H1 (cell line): ENCODE results near the gene METTL21C. TPM values are rescaled to one million over a fixed set of nuclear protein-coding genes. Genes with fewer than 3 reads are reported as not detected.

Experiments used
- CTCF ChIA-PET: fragments of 300-600 bp; sonication (Branson Sonifier 250); formaldehyde crosslinking; loops from one replicate; lab custom pipeline; 2021; ENCODE audit not compliant: partially characterized antibody; lab: Charles Lee
- POLR2A ChIA-PET: fragments of 300-600 bp; sonication (Branson Sonifier 250); formaldehyde crosslinking; loops from one replicate; lab custom pipeline; 2021; ENCODE audit warnings: inconsistent platforms; ENCODE audit not compliant: partially characterized antibody; lab: Charles Lee
- DNase-seq, 2 experiments: peaks; one replicate each; pipeline versions ENCODE4 v3.0.0 to v3.0.0-alpha.2; 2010 to 2022; ENCODE audit warnings: low spot score in 2 of 2, low read depth in 1 of 2, mixed read lengths in 1 of 2
- FAIRE-seq: peaks from 2 replicates; lab custom pipeline; 2011; peaks lifted over from hg19 to GRCh38; lab: Jason Lieb, UNC
- H2AFZ ChIP-seq: 2 replicates; pipeline ENCODE4 v1.8.1; 2012; ENCODE audit warnings: low read length, inconsistent platforms
- H2AK5ac ChIP-seq: 2 replicates; pipeline ENCODE4 v1.6.1; 2013; ENCODE audit warnings: low read depth, low read length
- H2BK120ac ChIP-seq: replicated peaks from 2 replicates; pipeline ENCODE3; 2013; ENCODE audit warnings: low read depth, low read length, inconsistent platforms
- H2BK12ac ChIP-seq: 2 replicates; pipeline ENCODE4 v1.6.1; 2013; ENCODE audit warnings: low read depth, low read length
- H2BK15ac ChIP-seq: 2 replicates; pipeline ENCODE4 v1.6.1; 2013; ENCODE audit warnings: low read length
- H2BK20ac ChIP-seq: 2 replicates; pipeline ENCODE4 v1.6.1; 2013; ENCODE audit warnings: low read length
- H2BK5ac ChIP-seq: 2 replicates; pipeline ENCODE4 v1.6.1; 2013; ENCODE audit warnings: low read depth, low read length
- H3K14ac ChIP-seq: 2 replicates; pipeline ENCODE4 v1.6.1; 2013; ENCODE audit warnings: inconsistent platforms; ENCODE audit not compliant: insufficient read length
- H3K18ac ChIP-seq: 2 replicates; pipeline ENCODE4 v1.6.1; 2013; ENCODE audit warnings: low read length; ENCODE audit errors: extremely low read depth
- H3K23ac ChIP-seq: 2 replicates; pipeline ENCODE4 v1.6.1; 2013; ENCODE audit warnings: inconsistent platforms; ENCODE audit not compliant: insufficient read length
- H3K23me2 ChIP-seq: 2 replicates; pipeline ENCODE4 v1.6.1; 2013; ENCODE audit warnings: low read depth, low read length
- H3K27ac ChIP-seq: 2 replicates; pipeline ENCODE4 v1.6.1; 2011; ENCODE audit warnings: low read depth, low read length, inconsistent platforms
- H3K27me3 ChIP-seq, 4 experiments: replicated peaks in 1 of 4; 1 replicate in 1 of 4; 2 replicates in 3 of 4; pipeline versions ENCODE4 v1.6.1 to v1.8.1; 2011 to 2013; ENCODE audit warnings: low read length in 3 of 4, mild to moderate bottlenecking in 3 of 4, inconsistent platforms in 2 of 4, mixed read lengths in 2 of 4, moderate library complexity in 1 of 4; ENCODE audit not compliant: control insufficient read depth in 3 of 4, insufficient read depth in 3 of 4; ENCODE audit errors: extremely low read depth in 1 of 4
- H3K36me3 ChIP-seq, 4 experiments: 2 replicates each; pipeline versions ENCODE4 v1.6.1 to v1.8.1; 2011 to 2013; ENCODE audit warnings: mild to moderate bottlenecking in 4 of 4, low read length in 3 of 4, moderate library complexity in 2 of 4, control low read depth in 1 of 4, inconsistent platforms in 1 of 4; ENCODE audit not compliant: insufficient read depth in 4 of 4, control insufficient read depth in 2 of 4
- H3K4ac ChIP-seq: replicated peaks from 2 replicates; pipeline ENCODE3; 2013; ENCODE audit warnings: low read length, low read depth, mixed read lengths, inconsistent platforms; ENCODE audit not compliant: insufficient read length
- H3K4me1 ChIP-seq, 4 experiments: replicated peaks in 1 of 4; 1 replicate in 1 of 4; 2 replicates in 3 of 4; pipeline versions ENCODE4 v1.6.1 to v1.8.1; 2011 to 2013; ENCODE audit warnings: low read length in 3 of 4, inconsistent platforms in 2 of 4, mixed read lengths in 1 of 4; ENCODE audit not compliant: insufficient read depth in 4 of 4, control insufficient read depth in 3 of 4
- H3K4me2 ChIP-seq, 2 experiments: 2 replicates each; pipeline versions ENCODE4 v1.6.1 to v1.8.1; 2011 to 2013; ENCODE audit warnings: low read depth in 2 of 2, low read length in 2 of 2, control low read depth in 1 of 2, inconsistent platforms in 1 of 2, mild to moderate bottlenecking in 1 of 2; ENCODE audit not compliant: insufficient read depth in 1 of 2
- H3K4me3 ChIP-seq, 4 experiments: fragments of 200-600, 300-600 bp in 1 of 4; sonication (generic), shearing (Covaris generic), sonication (Bioruptor Twin) in 1 of 4; 2 replicates each; pipeline versions ENCODE4 v1.5.1 to v1.8.1; 2011 to 2016; ENCODE audit warnings: low read length in 4 of 4, low read depth in 3 of 4, control low read depth in 2 of 4, inconsistent platforms in 2 of 4, mild to moderate bottlenecking in 2 of 4, mixed read lengths in 1 of 4, moderate library complexity in 1 of 4; ENCODE audit not compliant: insufficient read depth in 2 of 4; ENCODE audit errors: extremely low read depth in 1 of 4
- H3K56ac ChIP-seq: replicated peaks from 2 replicates; pipeline ENCODE3; 2013; ENCODE audit warnings: low read depth, mild to moderate bottlenecking, mixed read lengths, low read length, inconsistent platforms; ENCODE audit not compliant: insufficient read length
- H3K79me1 ChIP-seq: 2 replicates; pipeline ENCODE4 v1.6.1; 2013; ENCODE audit warnings: low read depth, low read length, control low read depth
- H3K79me2 ChIP-seq, 2 experiments: 2 replicates each; pipeline versions ENCODE4 v1.6.1 to v1.8.1; 2012 to 2013; ENCODE audit warnings: low read length in 2 of 2, mild to moderate bottlenecking in 2 of 2, inconsistent platforms in 1 of 2; ENCODE audit not compliant: insufficient read depth in 2 of 2, control insufficient read depth in 1 of 2
- H3K9ac ChIP-seq, 4 experiments: replicated peaks in 1 of 4; 1 replicate in 1 of 4; 2 replicates in 3 of 4; pipeline versions ENCODE4 v1.6.1 to v1.8.1; 2011 to 2013; ENCODE audit warnings: low read depth in 3 of 4, low read length in 3 of 4, control low read depth in 2 of 4, mild to moderate bottlenecking in 2 of 4, moderate library complexity in 2 of 4, inconsistent platforms in 1 of 4; ENCODE audit errors: extremely low read depth in 1 of 4
- H3K9me3 ChIP-seq, 2 experiments: 2 replicates each; pipeline versions ENCODE4 v1.6.1 to v1.8.1; 2012 to 2013; ENCODE audit warnings: mild to moderate bottlenecking in 2 of 2, moderate library complexity in 2 of 2, control low read depth in 1 of 2, inconsistent platforms in 1 of 2, low read depth in 1 of 2, low read length in 1 of 2, mixed read lengths in 1 of 2; ENCODE audit not compliant: insufficient read depth in 2 of 2
- H4K20me1 ChIP-seq, 2 experiments: replicated peaks in 1 of 2; 2 replicates each; pipeline versions ENCODE3 to v1.8.1; 2011 to 2013; ENCODE audit warnings: inconsistent platforms in 2 of 2, low read length in 2 of 2, mild to moderate bottlenecking in 1 of 2; ENCODE audit not compliant: insufficient read depth in 2 of 2, control insufficient read depth in 1 of 2
- H4K5ac ChIP-seq: 2 replicates; pipeline ENCODE4 v1.6.1; 2013; ENCODE audit warnings: low read length, low read depth, mixed read lengths, inconsistent platforms; ENCODE audit not compliant: insufficient read length
- H4K8ac ChIP-seq: 2 replicates; pipeline ENCODE4 v1.8.0; 2013; ENCODE audit warnings: mild to moderate bottlenecking, moderate library complexity, low read length, inconsistent platforms; ENCODE audit not compliant: insufficient read depth; ENCODE audit errors: extremely low read depth
- H4K91ac ChIP-seq: replicated peaks from 2 replicates; pipeline ENCODE3; 2013; ENCODE audit warnings: low read length, mixed read lengths, inconsistent platforms; ENCODE audit not compliant: insufficient read length
- SRF ChIP-seq: IDR thresholded peaks from 2 replicates; pipeline ENCODE4 v1.6.1; 2011; ENCODE audit warnings: mild to moderate bottlenecking, low read depth, low read length, moderate library complexity
- YY1 ChIP-seq: IDR thresholded peaks from 2 replicates; pipeline ENCODE4 v1.6.1; 2011; ENCODE audit warnings: low read depth, mild to moderate bottlenecking, low read length
- polyA plus RNA-seq, 7 experiments: library from polyadenylated mRNA; depleted of rRNA in 3 of 7; stranded (reverse) in 5 of 7; unstranded in 2 of 7; fragments of >200 nt in 5 of 7; fragments of 200-250 nt in 2 of 7; gene quantifications; 1 replicate in 5 of 7; 2 replicates in 1 of 7; 4 replicates in 1 of 7; pipeline versions ENCODE4 v1.2.1 to v1.2.3, GENCODE V29; 2011 to 2013; ENCODE audit warnings: missing spikeins in 2 of 7, mixed read lengths in 2 of 7
- total RNA-seq: library from RNA; stranded (reverse); fragmentation: NEBNext Ultra II Directional; extraction: Animal tissue kit (Norgen Biotek cat#: 25700); gene quantifications from 2 replicates; pipeline ENCODE4 v1.2.1, GENCODE V29; 2021

The METTL21C gene
- total and polyA plus RNA-seq, 2 of the 8 experiments (the other 6 are each of a cell fraction or from before 2014, with no cell fraction given) = not detected

- H3K4ac ChIP-seq = no peak overlapping the region
- no peaks in the 10 kb centered on the region for H3K36me3 ChIP-seq
- no peak overlapping the region for H3K18ac ChIP-seq
- no peak overlapping the region for H3K23ac ChIP-seq
- H3K4me2 ChIP-seq = no peak overlapping the region
- H3K9ac ChIP-seq = no peak overlapping the region
- no peaks in the 10 kb centered on the region for H3K79me2 ChIP-seq
- FAIRE-seq (no peak), DNase-seq (no peak)
- no peak overlapping the region for H3K27ac ChIP-seq
- CTCF ChIA-PET = no interaction called here
- H3K14ac ChIP-seq = no peak overlapping the region
- H2BK12ac ChIP-seq = no peak overlapping the region
- no peak overlapping the region for H4K91ac ChIP-seq
- no peak overlapping the region for H2BK5ac ChIP-seq
- H2BK20ac ChIP-seq = no peak overlapping the region
- H2BK120ac ChIP-seq = no peak overlapping the region
- H3K9me3 ChIP-seq = no peaks in the 10 kb centered on the region; a peak in 1 of 4 replicates
- peak; percentile 25; the same call in 1 of the 2 replicates for TF ChIP-seq YY1
- TF ChIP-seq SRF = no peak
- H4K5ac ChIP-seq = no peak overlapping the region
- H3K4me1 ChIP-seq = no peaks in the 10 kb centered on the region
- H2BK15ac ChIP-seq = no peak overlapping the region
- H2AK5ac ChIP-seq = no peak overlapping the region
- no peak overlapping the region for H3K4me3 ChIP-seq
- POLR2A ChIA-PET = no interaction called here
- H3K56ac ChIP-seq = no peak overlapping the region
- H4K20me1 ChIP-seq = no peaks in the 10 kb centered on the region
- no peak overlapping the region for H2AFZ ChIP-seq
- H3K27me3 ChIP-seq = no peaks in the 10 kb centered on the region
- no peak overlapping the region for H4K8ac ChIP-seq
- H3K79me1 ChIP-seq = no peaks in the 10 kb centered on the region
- H3K23me2 ChIP-seq = no peaks in the 10 kb centered on the region
Measured at GRCh38 chr13:102742506-102742905, 47.7 kb upstream of the METTL21C start.
